OCI-LY1 (cell line): ENCODE data around the gene STAC.

Experiments used
- H2AFZ ChIP-seq: fragments of 200-600 bp; sonication (generic), shearing (Covaris generic); 2 replicates; pipeline ENCODE4 v1.6.0; 2014; ENCODE audit warnings: antibody characterized with exemption, mild to moderate bottlenecking, low read length
- H3F3A ChIP-seq: fragments of 200-600 bp; sonication (generic), shearing (Covaris generic); 2 replicates; pipeline ENCODE4 v1.6.0; 2014; ENCODE audit warnings: mild to moderate bottlenecking, antibody characterized with exemption, low read length, moderate library complexity; ENCODE audit not compliant: insufficient read depth
- H3K27ac ChIP-seq: fragments of 200-600 bp; sonication (generic); 2 replicates; pipeline ENCODE4 v1.5.1; 2014; ENCODE audit warnings: low read length, mixed run types, mild to moderate bottlenecking, low read depth; ENCODE audit not compliant: poor library complexity, severe bottlenecking
- H3K27me3 ChIP-seq: fragments of 200-600 bp; sonication (generic); 2 replicates; pipeline ENCODE4 v1.6.0; 2014; ENCODE audit warnings: antibody characterized with exemption, mild to moderate bottlenecking, low read length, moderate library complexity; ENCODE audit not compliant: insufficient read depth
- H3K36me3 ChIP-seq: fragments of 200-600 bp; sonication (generic); 2 replicates; pipeline ENCODE4 v1.6.1; 2014; ENCODE audit warnings: mild to moderate bottlenecking, antibody characterized with exemption, low read length, moderate library complexity, mixed read lengths; ENCODE audit not compliant: insufficient read depth
- H3K4me1 ChIP-seq: fragments of 200-600 bp; sonication (generic); 2 replicates; pipeline ENCODE4 v1.5.1; 2014; ENCODE audit warnings: mild to moderate bottlenecking, low read length, moderate library complexity; ENCODE audit not compliant: insufficient read depth, severe bottlenecking
- H3K4me2 ChIP-seq: fragments of 200-600 bp; sonication (generic), shearing (Covaris generic); 2 replicates; pipeline ENCODE4 v1.6.1; 2014; ENCODE audit warnings: low read length
- H3K4me3 ChIP-seq: fragments of 200-600 bp; sonication (generic); 2 replicates; pipeline ENCODE4 v1.5.1; 2014; ENCODE audit warnings: low read length, low read depth, mild to moderate bottlenecking, mixed read lengths; ENCODE audit not compliant: poor library complexity, severe bottlenecking
- H3K79me2 ChIP-seq: fragments of 200-600 bp; shearing (Covaris generic); 2 replicates; pipeline ENCODE4 v1.6.1; 2016; ENCODE audit warnings: mixed run types, low read length, mixed read lengths; ENCODE audit not compliant: insufficient read depth
- H3K9ac ChIP-seq: fragments of 200-600 bp; sonication (generic), shearing (Covaris generic); 2 replicates; pipeline ENCODE4 v1.6.1; 2014; ENCODE audit warnings: mild to moderate bottlenecking, low read length, mixed read lengths
- H3K9me2 ChIP-seq: fragments of 200-600 bp; sonication (generic), shearing (Covaris generic); 2 replicates; pipeline ENCODE4 v1.6.1; 2014; ENCODE audit warnings: low read depth, mild to moderate bottlenecking, low read length, mixed read lengths
- H3K9me3 ChIP-seq: fragments of 200-600 bp; shearing (Covaris generic); 2 replicates; pipeline ENCODE4 v1.6.1; 2014; ENCODE audit warnings: low read length, mixed read lengths
- H4K20me1 ChIP-seq: fragments of 200-600 bp; sonication (generic), shearing (Covaris generic); 2 replicates; pipeline ENCODE4 v1.6.0; 2016; ENCODE audit warnings: mild to moderate bottlenecking, low read length; ENCODE audit not compliant: insufficient read depth
- CTCF ChIP-seq: fragments of 200-600 bp; sonication (generic), shearing (Covaris generic); IDR thresholded peaks from 2 replicates; pipeline ENCODE4 v1.5.1; 2017; ENCODE audit warnings: mild to moderate bottlenecking, antibody characterized with exemption, low read length, moderate library complexity, mixed read lengths
- EZH2 ChIP-seq: fragments of 200-600 bp; sonication (generic), shearing (Covaris generic); IDR thresholded peaks from 2 replicates; pipeline ENCODE4 v1.8.0; 2017; ENCODE audit warnings: borderline replicate concordance, mixed run types, mild to moderate bottlenecking, antibody characterized with exemption, low read length, moderate library complexity, mixed read lengths

Gene STAC

GRCh38 chr3:36591959-36592358 lies 211.7 kb downstream of the STAC start:
- no peaks in the 10 kb centered on the region for H3K27me3 ChIP-seq

GRCh38 chr3:36595511-36595910 lies 215.2 kb downstream of the STAC start:
- Histone ChIP-seq H3K79me2 (no peaks in the 10 kb centered on the region), H2AFZ (no peak overlapping the region), H3K9ac (no peak overlapping the region), H3K36me3 (no peaks in the 10 kb centered on the region), H4K20me1 (no peaks in the 10 kb centered on the region), H3K9me3 (no peaks in the 10 kb centered on the region), H3K4me3 (no peak overlapping the region), H3F3A (no peaks in the 10 kb centered on the region), H3K4me1 (no peaks in the 10 kb centered on the region), H3K27ac (no peak overlapping the region), H3K4me2 (no peak overlapping the region), H3K27me3 (no peaks in the 10 kb centered on the region), H3K9me2 (no peaks in the 10 kb centered on the region)
- TF ChIP-seq EZH2 (no peak), CTCF (no peak)

More at GRCh38 chr3:36591959-36592358, 211.7 kb downstream of the STAC start:
- H3K4me3 ChIP-seq, result no peak overlapping the region
- H3K9ac ChIP-seq, result no peak overlapping the region
- H3K36me3 ChIP-seq, result no peaks in the 10 kb centered on the region
- H3K9me3 ChIP-seq, result no peaks in the 10 kb centered on the region
- TF ChIP-seq CTCF, result no peak
- TF ChIP-seq EZH2, result no peak
- H4K20me1 ChIP-seq, result no peaks in the 10 kb centered on the region
- no peak overlapping the region for H3K27ac ChIP-seq
- H3K4me2 ChIP-seq, result no peak overlapping the region
- no peaks in the 10 kb centered on the region for H3K79me2 ChIP-seq
- no peaks in the 10 kb centered on the region for H3F3A ChIP-seq
- no peaks in the 10 kb centered on the region for H3K9me2 ChIP-seq
- no peaks in the 10 kb centered on the region for H3K4me1 ChIP-seq
- H2AFZ ChIP-seq, result no peak overlapping the region

GRCh38 chr3:36596419-36596818 lies 216.1 kb downstream of the STAC start:
- Histone ChIP-seq H3K4me2 (no peak overlapping the region), H3K4me1 (no peaks in the 10 kb centered on the region), H3K9ac (no peak overlapping the region), H3K79me2 (no peaks in the 10 kb centered on the region), H3K27me3 (no peaks in the 10 kb centered on the region), H4K20me1 (no peaks in the 10 kb centered on the region), H3K4me3 (no peak overlapping the region), H2AFZ (no peak overlapping the region), H3K9me3 (no peaks in the 10 kb centered on the region), H3F3A (no peaks in the 10 kb centered on the region), H3K9me2 (no peaks in the 10 kb centered on the region), H3K27ac (no peak overlapping the region), H3K36me3 (no peaks in the 10 kb centered on the region)
- TF ChIP-seq EZH2 (no peak), CTCF (no peak)
